A549 (cell line): ENCODE measurements around the gene POLR2H. TPM values are rescaled to one million over a fixed set of nuclear protein-coding genes. Genes with fewer than 3 reads are reported as not detected.

Experiments
- ATAC-seq, 2 experiments: fragments of 200-7000 bp in 1 of 2; fragments of >200 bp in 1 of 2; cut with Nextera tagmentation in 1 of 2; cut with Tn5 transposase in 1 of 2; 3 replicates each; pipeline versions ENCODE4 v1.8.0 to v1.9.1; 2018 to 2020; ENCODE audit warnings: mild to moderate bottlenecking in 1 of 2, moderate library complexity in 1 of 2
- CTCF ChIA-PET: fragments of 300-600 bp; sonication (Branson Sonifier 250); formaldehyde crosslinking; extraction: SDS; loops from one replicate; lab custom pipeline; 2021; ENCODE audit warnings: antibody characterized with exemption, inconsistent platforms; lab: Yijun Ruan, JAX
- POLR2A ChIA-PET: fragments of 350-600 bp; formaldehyde crosslinking; extraction: SDS; loops from one replicate; lab custom pipeline; 2021; ENCODE audit warnings: antibody characterized with exemption, inconsistent platforms; lab: Yijun Ruan, JAX
- DNase-seq, 2 experiments: peaks; one replicate each; pipeline versions ENCODE4 v3.0.0 to v3.0.0-alpha.2; 2011 to 2016; ENCODE audit warnings: low read depth in 1 of 2, low spot score in 1 of 2
- FAIRE-seq: peaks from 2 replicates; lab custom pipeline; 2011; peaks lifted over from hg19 to GRCh38; lab: Jason Lieb, UNC
- H3K27ac ChIP-seq, 2 experiments: fragments of >200 bp; sonication (Bioruptor Twin); formaldehyde crosslinking; 3 replicates each; pipeline ENCODE4 v1.5.1; 2016 to 2017
- H3K4me1 ChIP-seq: fragments of >200 bp; sonication (Bioruptor Twin); formaldehyde crosslinking; 3 replicates; pipeline ENCODE4 v1.6.1; 2016
- H3K4me2 ChIP-seq: fragments of >200 bp; sonication (Bioruptor Twin); formaldehyde crosslinking; 3 replicates; pipeline ENCODE4 v1.6.1; 2016
- H3K4me3 ChIP-seq: fragments of >200 bp; sonication (Bioruptor Twin); formaldehyde crosslinking; 3 replicates; pipeline ENCODE4 v1.5.1; 2016
- H3K9me3 ChIP-seq: fragments of >200 bp; sonication (Bioruptor Twin); formaldehyde crosslinking; 3 replicates; pipeline ENCODE4 v1.6.1; 2016
- CBX2 ChIP-seq: fragments of 200-600 bp; sonication (generic); IDR thresholded peaks from 2 replicates; pipeline ENCODE4 v1.6.1; 2016; ENCODE audit warnings: low read depth, mild to moderate bottlenecking, borderline replicate concordance
- CHD2 ChIP-seq: fragments of 150-350 bp; IDR thresholded peaks from 2 replicates; pipeline ENCODE4 v1.6.1; 2014; ENCODE audit warnings: low read length; ENCODE audit not compliant: partially characterized antibody
- EHMT2 ChIP-seq: fragments of 200-600 bp; sonication (generic); IDR thresholded peaks from 2 replicates; pipeline ENCODE4 v1.6.1; 2016; ENCODE audit warnings: antibody characterized with exemption, low read depth, mild to moderate bottlenecking, moderate library complexity
- ESRRA ChIP-seq: fragments of 150-350 bp; IDR thresholded peaks from 2 replicates; pipeline ENCODE4 v1.6.1; 2014; ENCODE audit warnings: mild to moderate bottlenecking, low read length, borderline replicate concordance
- FOSL2 ChIP-seq, 2 experiments: fragments of 450-650 bp in 1 of 2; fragments of >200 bp in 1 of 2; sonication (Bioruptor Twin) in 1 of 2; formaldehyde crosslinking; IDR thresholded peaks; 2 replicates each; pipeline versions ENCODE4 v1.5.0 to v1.6.1; 2016 to 2020; ENCODE audit warnings: mild to moderate bottlenecking in 1 of 2, moderate library complexity in 1 of 2
- FOXS1 ChIP-seq: fragments of 250-450 bp; sonication (Bioruptor Pico); IDR thresholded peaks from 2 replicates; pipeline ENCODE4 v1.5.0; 2020; ENCODE audit warnings: mild to moderate bottlenecking, moderate library complexity
- GATA3 ChIP-seq: IDR thresholded peaks from 2 replicates; pipeline ENCODE4 v1.6.1; 2012; ENCODE audit warnings: borderline replicate concordance
- HOXA7 ChIP-seq: fragments of 250-450 bp; sonication (Bioruptor Pico); IDR thresholded peaks from 2 replicates; pipeline ENCODE4 v1.5.0; 2020; ENCODE audit warnings: mild to moderate bottlenecking, moderate library complexity
- HOXB13 ChIP-seq: fragments of 250-450 bp; sonication (Bioruptor Pico); IDR thresholded peaks from 2 replicates; pipeline ENCODE4 v1.5.0; 2020; ENCODE audit warnings: low read depth, mild to moderate bottlenecking, moderate library complexity
- JUNB ChIP-seq: fragments of >200 bp; sonication (Bioruptor Twin); formaldehyde crosslinking; IDR thresholded peaks from 2 replicates; pipeline ENCODE4 v1.6.1; 2016
- MAZ ChIP-seq: fragments of 150-350 bp; IDR thresholded peaks from 2 replicates; pipeline ENCODE4 v1.6.1; 2014; ENCODE audit warnings: antibody characterized with exemption, low read depth, low read length, borderline replicate concordance
- MYC ChIP-seq: IDR thresholded peaks from 2 replicates; pipeline ENCODE4 v1.6.1; 2012; ENCODE audit warnings: mild to moderate bottlenecking, inconsistent platforms, low read length, improper control_type of control experiment, borderline replicate concordance
- NFE2L2 ChIP-seq: fragments of 150-350 bp; conservative IDR thresholded peaks from 2 replicates; pipeline ENCODE4 v1.6.1; 2014; ENCODE audit warnings: low read length
- RAD21 ChIP-seq, 2 experiments: fragments of >200 bp in 1 of 2; sonication (Bioruptor Twin) in 1 of 2; formaldehyde crosslinking in 1 of 2; IDR thresholded peaks in 1 of 2; conservative IDR thresholded peaks in 1 of 2; 2 replicates in 1 of 2; 3 replicates in 1 of 2; pipeline ENCODE4 v1.6.1; 2012 to 2018; ENCODE audit warnings: inconsistent platforms in 1 of 2
- RCOR1 ChIP-seq: fragments of 150-350 bp; IDR thresholded peaks from 2 replicates; pipeline ENCODE4 v1.6.1; 2014; ENCODE audit warnings: antibody characterized with exemption, low read length, low read depth
- RFX5 ChIP-seq: fragments of 450-650 bp; IDR thresholded peaks from 2 replicates; pipeline ENCODE4 v1.7.1; 2014; ENCODE audit warnings: antibody characterized with exemption, mild to moderate bottlenecking, moderate library complexity
- SMC3 ChIP-seq: fragments of >200 bp; sonication (Bioruptor Twin); formaldehyde crosslinking; IDR thresholded peaks from 3 replicates; pipeline ENCODE4 v1.6.1; 2018; ENCODE audit warnings: inconsistent platforms
- SREBF2 ChIP-seq: fragments of 450-650 bp; IDR thresholded peaks from 2 replicates; pipeline ENCODE4 v1.6.1; 2014; ENCODE audit warnings: mild to moderate bottlenecking, moderate library complexity
- TP53 ChIP-seq: fragments of 250-450 bp; sonication (Bioruptor Pico); IDR thresholded peaks from 2 replicates; pipeline ENCODE4 v1.5.0; 2021; ENCODE audit warnings: mild to moderate bottlenecking, moderate library complexity
- ZFP36 ChIP-seq: fragments of 450-650 bp; IDR thresholded peaks from 2 replicates; pipeline ENCODE4 v1.6.1; 2014; ENCODE audit warnings: borderline replicate concordance; ENCODE audit not compliant: partially characterized antibody
- ZNF302 ChIP-seq: fragments of 250-450 bp; sonication (Bioruptor Pico); IDR thresholded peaks from 2 replicates; pipeline ENCODE4 v1.9.0; 2021; ENCODE audit warnings: inconsistent platforms, mild to moderate bottlenecking, moderate library complexity
- WGBS: methylation state at CpG from one replicate; pipeline ENCODE4 v1.1.6; 2017; ENCODE audit errors: missing lambda C conversion rate; 5-methylcytosine and 5-hydroxymethylcytosine counted together
- polyA plus RNA-seq, 4 experiments: library from polyadenylated mRNA; depleted of rRNA in 3 of 4; stranded (reverse); fragments of >200 nt; fragmentation: RNase III in 1 of 4; extraction: RNeasy Plus Mini Kit Qiagen cat#74134 plus additional on column Dnase treatment in 1 of 4; gene quantifications; 2 replicates in 3 of 4; 3 replicates in 1 of 4; pipeline ENCODE4 v1.2.3, GENCODE V29; 2011 to 2017
- TF ChIP-seq, protein P1 (sequence below): IDR thresholded peaks from 2 replicates; pipeline ENCODE4 v1.6.1; 2012
- TF ChIP-seq, protein P2 (sequence below): fragments of 200-600 bp; sonication (generic); IDR thresholded peaks from 2 replicates; pipeline ENCODE4 v1.6.1; 2016; ENCODE audit warnings: antibody characterized with exemption, mild to moderate bottlenecking, moderate library complexity
- TF ChIP-seq, protein P3 (sequence below): fragments of 250-450 bp; sonication (Bioruptor Pico); IDR thresholded peaks from 2 replicates; pipeline ENCODE4 v1.5.0; 2020; ENCODE audit warnings: low read depth, mild to moderate bottlenecking, moderate library complexity
- TF ChIP-seq, protein P4 (sequence below): fragments of 250-450 bp; sonication (Bioruptor Pico); IDR thresholded peaks from 2 replicates; pipeline ENCODE4 v1.5.0; 2021; ENCODE audit warnings: mild to moderate bottlenecking, moderate library complexity, borderline replicate concordance

Gene POLR2H
- polyA plus RNA-seq, 2 of the 4 experiments (the other 2 are of a cell fraction) = 104 to 127 TPM

DNA sequence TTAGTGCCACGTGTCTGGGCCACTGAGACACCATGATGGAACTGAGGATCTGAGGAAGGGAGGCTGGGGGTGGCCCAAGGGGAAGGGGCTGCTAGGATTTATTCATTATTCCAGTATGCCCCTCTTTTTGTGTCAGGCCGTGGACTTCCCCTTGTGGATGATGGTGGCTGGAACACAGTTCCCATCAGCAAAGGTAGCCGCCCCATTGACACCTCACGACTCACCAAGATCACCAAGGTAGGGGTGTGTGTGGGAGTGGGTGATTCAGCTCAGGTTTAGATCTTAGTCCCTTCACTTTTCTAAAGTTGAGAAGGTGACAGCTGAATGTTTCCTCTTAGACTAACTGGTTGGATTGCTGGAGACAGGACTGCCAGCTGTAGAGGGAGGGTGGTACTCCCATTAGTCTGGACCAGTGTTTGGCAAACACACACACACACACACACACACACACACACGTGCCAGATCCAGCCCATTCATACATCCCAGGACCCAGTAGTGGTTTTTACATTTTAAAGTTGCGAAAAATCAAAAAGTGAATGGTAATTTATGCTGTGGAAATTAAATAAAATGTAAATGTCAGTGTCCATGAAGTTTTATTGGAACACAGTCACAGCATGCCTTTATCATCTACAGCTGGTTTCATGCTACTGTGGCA is 35.7 kb upstream of the POLR2H start:
- no peak for FAIRE-seq
- Histone ChIP-seq H3K27ac (no peak overlapping the region), H3K4me1 (peaks cover 6% of the 10 kb centered on the region; the same call in 2 of the 3 replicates), H3K4me3 (no peak overlapping the region), H3K9me3 (no peaks in the 10 kb centered on the region)
- 88% methylated on average over 5 of the region's 6 CpGs for WGBS
- no peak for ATAC-seq
- ChIA-PET CTCF (interaction anchor here (1.4 to 2.0 kb wide), 3 partner anchors 9 to 28 kb away, joined by 3 to 7 read pairs (median 4); no protein-coding TSS in a partner anchor), POLR2A (no interaction called here)
- no peak for TF ChIP-seq HOXA7
- TF ChIP-seq NFE2L2 = no peak
- no peak for TF ChIP-seq CBX2
- TF ChIP-seq CHD2 = no peak
- TF ChIP-seq FOXS1 = no peak
- TF ChIP-seq ZNF302 (CRISPR knock-in tag) = no peak
- TF ChIP-seq SMC3 = no peak
- TF ChIP-seq, all 56 proteins: peak for 0
- DNase-seq = no peak
- H3K4me2 ChIP-seq = no peak overlapping the region

DNA sequence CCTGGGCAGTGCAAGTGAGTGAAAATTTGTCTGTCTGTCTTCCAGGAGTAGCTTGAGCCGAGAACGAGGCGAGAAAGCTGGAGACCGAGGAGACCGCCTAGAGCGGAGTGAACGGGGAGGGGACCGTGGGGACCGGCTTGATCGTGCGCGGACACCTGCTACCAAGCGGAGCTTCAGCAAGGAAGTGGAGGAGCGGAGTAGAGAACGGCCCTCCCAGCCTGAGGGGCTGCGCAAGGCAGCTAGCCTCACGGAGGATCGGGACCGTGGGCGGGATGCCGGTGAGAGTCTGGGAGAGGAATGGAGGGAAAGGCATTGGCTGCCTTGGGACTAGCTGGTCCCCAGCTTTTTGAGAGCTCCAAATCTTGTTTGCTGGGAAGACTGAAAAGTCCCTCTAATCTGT is 34.3 kb upstream of the POLR2H start:
- Histone ChIP-seq H3K27ac (no peak overlapping the region), H3K9me3 (no peaks in the 10 kb centered on the region), H3K4me2 (no peak overlapping the region), H3K4me3 (no peak overlapping the region), H3K4me1 (peaks cover 15% of the 10 kb centered on the region; the same call in 1 of the 3 replicates)
- ChIA-PET CTCF (interaction anchor here (1.2 to 2.0 kb wide), 3 partner anchors 21 to 27 kb away, joined by 4 to 7 read pairs (median 4); no protein-coding TSS in a partner anchor), POLR2A (no interaction called here)
- WGBS = 94% methylated on average over 21 of the region's 21 CpGs
- ATAC-seq (no peak), DNase-seq (no peak), FAIRE-seq (no peak)
- TF ChIP-seq, protein P1, sequence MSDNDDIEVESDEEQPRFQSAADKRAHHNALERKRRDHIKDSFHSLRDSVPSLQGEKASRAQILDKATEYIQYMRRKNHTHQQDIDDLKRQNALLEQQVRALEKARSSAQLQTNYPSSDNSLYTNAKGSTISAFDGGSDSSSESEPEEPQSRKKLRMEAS = no peak
- TF ChIP-seq GATA3 (no peak), ZFP36 (no peak), ESRRA (no peak), MAZ (no peak), TP53 (no peak), RFX5 (no peak), NFE2L2 (no peak), JUNB (no peak), FOSL2 (IDR thresholded peaks at IDR 0.05) (no peak), FOSL2 (CRISPR knock-in tag; IDR thresholded peaks at IDR 0.05) (no peak), RAD21 (conservative IDR thresholded peaks at IDR 0.05 in 1 of 2, IDR thresholded peaks at IDR 0.05 in 1 of 2) (no peak), SREBF2 (no peak), EHMT2 (no peak), MYC (no peak), RCOR1 (no peak), HOXB13 (no peak)
- TF ChIP-seq, protein P2, sequence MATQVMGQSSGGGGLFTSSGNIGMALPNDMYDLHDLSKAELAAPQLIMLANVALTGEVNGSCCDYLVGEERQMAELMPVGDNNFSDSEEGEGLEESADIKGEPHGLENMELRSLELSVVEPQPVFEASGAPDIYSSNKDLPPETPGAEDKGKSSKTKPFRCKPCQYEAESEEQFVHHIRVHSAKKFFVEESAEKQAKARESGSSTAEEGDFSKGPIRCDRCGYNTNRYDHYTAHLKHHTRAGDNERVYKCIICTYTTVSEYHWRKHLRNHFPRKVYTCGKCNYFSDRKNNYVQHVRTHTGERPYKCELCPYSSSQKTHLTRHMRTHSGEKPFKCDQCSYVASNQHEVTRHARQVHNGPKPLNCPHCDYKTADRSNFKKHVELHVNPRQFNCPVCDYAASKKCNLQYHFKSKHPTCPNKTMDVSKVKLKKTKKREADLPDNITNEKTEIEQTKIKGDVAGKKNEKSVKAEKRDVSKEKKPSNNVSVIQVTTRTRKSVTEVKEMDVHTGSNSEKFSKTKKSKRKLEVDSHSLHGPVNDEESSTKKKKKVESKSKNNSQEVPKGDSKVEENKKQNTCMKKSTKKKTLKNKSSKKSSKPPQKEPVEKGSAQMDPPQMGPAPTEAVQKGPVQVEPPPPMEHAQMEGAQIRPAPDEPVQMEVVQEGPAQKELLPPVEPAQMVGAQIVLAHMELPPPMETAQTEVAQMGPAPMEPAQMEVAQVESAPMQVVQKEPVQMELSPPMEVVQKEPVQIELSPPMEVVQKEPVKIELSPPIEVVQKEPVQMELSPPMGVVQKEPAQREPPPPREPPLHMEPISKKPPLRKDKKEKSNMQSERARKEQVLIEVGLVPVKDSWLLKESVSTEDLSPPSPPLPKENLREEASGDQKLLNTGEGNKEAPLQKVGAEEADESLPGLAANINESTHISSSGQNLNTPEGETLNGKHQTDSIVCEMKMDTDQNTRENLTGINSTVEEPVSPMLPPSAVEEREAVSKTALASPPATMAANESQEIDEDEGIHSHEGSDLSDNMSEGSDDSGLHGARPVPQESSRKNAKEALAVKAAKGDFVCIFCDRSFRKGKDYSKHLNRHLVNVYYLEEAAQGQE = no peak
- TF ChIP-seq, protein P3, sequence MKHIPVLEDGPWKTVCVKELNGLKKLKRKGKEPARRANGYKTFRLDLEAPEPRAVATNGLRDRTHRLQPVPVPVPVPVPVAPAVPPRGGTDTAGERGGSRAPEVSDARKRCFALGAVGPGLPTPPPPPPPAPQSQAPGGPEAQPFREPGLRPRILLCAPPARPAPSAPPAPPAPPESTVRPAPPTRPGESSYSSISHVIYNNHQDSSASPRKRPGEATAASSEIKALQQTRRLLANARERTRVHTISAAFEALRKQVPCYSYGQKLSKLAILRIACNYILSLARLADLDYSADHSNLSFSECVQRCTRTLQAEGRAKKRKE = no peak
- TF ChIP-seq, protein P4, sequence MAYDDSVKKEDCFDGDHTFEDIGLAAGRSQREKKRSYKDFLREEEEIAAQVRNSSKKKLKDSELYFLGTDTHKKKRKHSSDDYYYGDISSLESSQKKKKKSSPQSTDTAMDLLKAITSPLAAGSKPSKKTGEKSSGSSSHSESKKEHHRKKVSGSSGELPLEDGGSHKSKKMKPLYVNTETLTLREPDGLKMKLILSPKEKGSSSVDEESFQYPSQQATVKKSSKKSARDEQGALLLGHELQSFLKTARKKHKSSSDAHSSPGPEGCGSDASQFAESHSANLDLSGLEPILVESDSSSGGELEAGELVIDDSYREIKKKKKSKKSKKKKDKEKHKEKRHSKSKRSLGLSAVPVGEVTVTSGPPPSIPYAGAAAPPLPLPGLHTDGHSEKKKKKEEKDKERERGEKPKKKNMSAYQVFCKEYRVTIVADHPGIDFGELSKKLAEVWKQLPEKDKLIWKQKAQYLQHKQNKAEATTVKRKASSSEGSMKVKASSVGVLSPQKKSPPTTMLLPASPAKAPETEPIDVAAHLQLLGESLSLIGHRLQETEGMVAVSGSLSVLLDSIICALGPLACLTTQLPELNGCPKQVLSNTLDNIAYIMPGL = no peak
